GM06990 (cell line): ENCODE measurements around the gene SLC30A1.

Source experiments
- DNase-seq: peaks from one replicate; pipeline ENCODE4 v3.0.0-alpha.2; 2011; ENCODE audit not compliant: insufficient read length; ENCODE audit errors: extremely low read depth
- H3K27me3 ChIP-seq: replicated peaks from 2 replicates; pipeline ENCODE4 v1.6.0; 2011; ENCODE audit warnings: low read length; ENCODE audit not compliant: control insufficient read depth, insufficient read depth
- H3K36me3 ChIP-seq: 2 replicates; pipeline ENCODE4 v1.5.1; 2011; ENCODE audit warnings: low read length; ENCODE audit not compliant: control insufficient read depth, insufficient read depth
- H3K4me3 ChIP-seq: replicated peaks from 2 replicates; pipeline ENCODE4 v1.5.1; 2011; ENCODE audit warnings: low read depth, mild to moderate bottlenecking, control low read depth, low read length
- TF ChIP-seq, protein P1 (sequence below): IDR thresholded peaks from 2 replicates; pipeline ENCODE4 v1.5.1; 2011; ENCODE audit warnings: low read length, control low read depth, mild to moderate bottlenecking, inconsistent platforms; ENCODE audit not compliant: insufficient read depth, poor library complexity, severe bottlenecking

Gene SLC30A1

DNA sequence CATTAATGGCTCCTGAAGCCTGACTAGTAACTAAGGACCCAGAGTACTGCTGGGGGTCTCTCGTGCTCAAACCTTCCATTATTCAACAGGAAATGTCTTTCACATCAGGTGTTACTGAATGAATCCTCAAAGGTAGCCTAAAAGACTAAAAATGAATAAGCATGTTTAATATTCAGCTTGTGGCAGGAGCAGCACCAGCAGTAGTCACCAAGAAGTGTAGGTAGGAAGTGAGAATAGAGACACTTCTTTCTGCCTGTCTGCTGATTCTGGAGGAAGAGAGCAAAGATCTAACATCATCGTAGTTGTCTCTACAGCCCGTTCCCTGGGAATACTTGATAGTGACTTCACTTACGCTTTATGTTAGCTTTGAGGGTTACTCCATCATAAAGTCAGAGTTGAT, 7.6 kb upstream of the SLC30A1 start:
- H3K27me3 ChIP-seq = no peaks in the 10 kb centered on the region
- DNase-seq = no peak
- TF ChIP-seq, protein P1, sequence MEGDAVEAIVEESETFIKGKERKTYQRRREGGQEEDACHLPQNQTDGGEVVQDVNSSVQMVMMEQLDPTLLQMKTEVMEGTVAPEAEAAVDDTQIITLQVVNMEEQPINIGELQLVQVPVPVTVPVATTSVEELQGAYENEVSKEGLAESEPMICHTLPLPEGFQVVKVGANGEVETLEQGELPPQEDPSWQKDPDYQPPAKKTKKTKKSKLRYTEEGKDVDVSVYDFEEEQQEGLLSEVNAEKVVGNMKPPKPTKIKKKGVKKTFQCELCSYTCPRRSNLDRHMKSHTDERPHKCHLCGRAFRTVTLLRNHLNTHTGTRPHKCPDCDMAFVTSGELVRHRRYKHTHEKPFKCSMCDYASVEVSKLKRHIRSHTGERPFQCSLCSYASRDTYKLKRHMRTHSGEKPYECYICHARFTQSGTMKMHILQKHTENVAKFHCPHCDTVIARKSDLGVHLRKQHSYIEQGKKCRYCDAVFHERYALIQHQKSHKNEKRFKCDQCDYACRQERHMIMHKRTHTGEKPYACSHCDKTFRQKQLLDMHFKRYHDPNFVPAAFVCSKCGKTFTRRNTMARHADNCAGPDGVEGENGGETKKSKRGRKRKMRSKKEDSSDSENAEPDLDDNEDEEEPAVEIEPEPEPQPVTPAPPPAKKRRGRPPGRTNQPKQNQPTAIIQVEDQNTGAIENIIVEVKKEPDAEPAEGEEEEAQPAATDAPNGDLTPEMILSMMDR = no peak
- H3K4me3 ChIP-seq = no peak overlapping the region
- no peaks in the 10 kb centered on the region for H3K36me3 ChIP-seq

DNA sequence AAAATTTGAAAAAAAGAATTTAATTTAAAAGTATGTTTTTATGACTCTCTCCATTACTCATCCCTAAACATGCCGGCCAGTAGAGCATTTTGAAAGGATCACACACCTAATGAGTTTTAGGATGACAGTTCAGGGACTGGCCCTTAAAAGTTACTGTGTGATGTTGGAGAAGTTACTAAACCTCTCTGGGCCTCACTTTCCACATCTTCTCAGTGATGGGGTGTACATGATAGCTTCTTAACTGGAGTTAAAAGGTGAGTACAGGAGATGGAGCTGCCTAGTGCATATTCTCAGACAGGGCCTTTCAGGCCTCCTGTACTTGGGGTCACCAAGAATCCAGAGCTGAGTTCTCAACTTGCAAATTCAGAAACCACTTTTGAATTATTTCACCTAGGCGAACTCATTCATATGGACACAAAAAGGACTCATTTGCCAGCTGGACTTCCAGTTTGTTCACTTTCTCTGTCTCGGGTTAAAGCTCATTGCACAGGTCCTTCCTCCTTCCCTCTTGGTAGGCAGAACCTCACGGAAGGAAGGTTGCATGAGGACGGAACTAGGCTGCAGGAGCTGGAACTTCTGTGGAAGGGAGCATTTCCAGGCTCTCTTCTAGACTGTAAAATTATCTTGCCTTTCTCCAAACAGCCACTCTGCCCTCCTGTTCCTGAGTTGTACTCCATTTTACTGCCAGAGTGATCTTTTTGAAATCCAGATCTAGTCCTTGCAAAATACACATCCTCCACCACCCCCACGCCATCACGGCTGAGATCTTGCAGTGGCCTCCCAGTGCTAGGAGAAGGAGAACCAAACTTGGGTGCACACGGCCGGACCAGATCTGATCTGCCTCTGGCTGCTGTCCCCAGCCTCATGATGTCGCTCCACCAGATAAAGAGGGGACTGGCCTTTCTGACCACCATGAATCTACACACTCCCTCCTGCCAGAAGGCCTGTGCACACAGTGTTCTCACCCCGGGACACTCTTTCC, 4.3 kb upstream of the SLC30A1 start:
- Histone ChIP-seq H3K36me3 (no peaks in the 10 kb centered on the region), H3K4me3 (no peak overlapping the region), H3K27me3 (no peaks in the 10 kb centered on the region)
- no peak for DNase-seq
- TF ChIP-seq, protein P1 = no peak

GRCh38 chr1:211581526-211581925, 2.6 kb upstream of the SLC30A1 start:
- Histone ChIP-seq H3K36me3 (no peaks in the 10 kb centered on the region), H3K27me3 (no peaks in the 10 kb centered on the region), H3K4me3 (no peak overlapping the region)
- DNase-seq = no peak
- TF ChIP-seq, protein P1 = no peak

DNA sequence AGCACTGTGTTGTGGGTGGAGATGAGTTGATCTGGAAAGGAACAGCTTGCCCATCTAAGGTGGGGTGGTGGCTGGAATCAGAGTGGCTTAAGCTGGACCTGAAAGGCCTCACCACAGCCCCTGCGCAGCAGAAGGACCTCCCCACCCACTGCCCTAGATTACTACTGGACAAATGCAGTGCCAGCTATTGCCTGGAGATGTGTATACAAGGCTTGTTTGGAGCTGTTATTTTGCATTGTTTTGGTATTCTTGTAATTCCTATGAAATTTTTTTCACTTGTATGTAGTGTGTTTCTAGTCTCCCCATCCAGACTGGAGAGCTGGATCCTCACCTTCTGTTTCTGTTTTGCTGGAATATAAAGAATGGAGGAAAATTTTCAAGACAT, 1.3 kb upstream of the SLC30A1 start:
- Histone ChIP-seq H3K36me3 (peaks cover 2% of the 10 kb centered on the region; the same call in 1 of the 2 replicates), H3K4me3 (no peak overlapping the region), H3K27me3 (no peaks in the 10 kb centered on the region)
- no peak for DNase-seq
- TF ChIP-seq, protein P1 = no peak

GRCh38 chr1:211579440-211580302, 710 bp upstream of the SLC30A1 start:
- TF ChIP-seq, protein P1 = no peak
- Histone ChIP-seq H3K27me3 (no peaks in the 10 kb centered on the region), H3K36me3 (peaks cover 2% of the 10 kb centered on the region; the same call in 1 of the 2 replicates), H3K4me3 (peak overlapping the region; percentile 62)
- DNase-seq = no peak
